Measurements from ENCODE around the gene ZNF516. TPM values are rescaled to one million over a fixed set of nuclear protein-coding genes. Genes with fewer than 3 reads are reported as not detected.
A peak's percentile ranks its signal among the peaks of the same experiment; 100 is the strongest.

ZNF516 gene
- total RNA-seq, 1 donor from 2014 or later = 28.0 TPM

DNA sequence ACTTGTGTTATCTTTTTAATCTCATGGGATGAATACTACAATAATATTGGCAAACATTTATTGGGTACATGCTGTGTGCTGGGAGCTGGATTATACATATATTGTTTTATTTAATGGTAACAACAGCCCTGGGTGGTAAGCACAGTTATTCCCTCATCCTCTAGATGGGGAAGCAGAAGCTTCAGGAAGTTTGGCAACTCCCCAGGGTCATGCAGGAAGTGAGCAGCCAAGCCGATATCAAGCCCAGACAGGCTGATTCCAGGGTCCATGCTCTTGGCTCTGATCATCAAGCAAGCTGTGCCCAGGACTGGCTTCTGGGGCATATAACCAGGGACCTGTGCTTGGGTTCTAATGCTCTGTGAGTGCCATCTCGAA lies 155.8 kb downstream of the ZNF516 start:
- TF ChIP-seq, protein P1, sequence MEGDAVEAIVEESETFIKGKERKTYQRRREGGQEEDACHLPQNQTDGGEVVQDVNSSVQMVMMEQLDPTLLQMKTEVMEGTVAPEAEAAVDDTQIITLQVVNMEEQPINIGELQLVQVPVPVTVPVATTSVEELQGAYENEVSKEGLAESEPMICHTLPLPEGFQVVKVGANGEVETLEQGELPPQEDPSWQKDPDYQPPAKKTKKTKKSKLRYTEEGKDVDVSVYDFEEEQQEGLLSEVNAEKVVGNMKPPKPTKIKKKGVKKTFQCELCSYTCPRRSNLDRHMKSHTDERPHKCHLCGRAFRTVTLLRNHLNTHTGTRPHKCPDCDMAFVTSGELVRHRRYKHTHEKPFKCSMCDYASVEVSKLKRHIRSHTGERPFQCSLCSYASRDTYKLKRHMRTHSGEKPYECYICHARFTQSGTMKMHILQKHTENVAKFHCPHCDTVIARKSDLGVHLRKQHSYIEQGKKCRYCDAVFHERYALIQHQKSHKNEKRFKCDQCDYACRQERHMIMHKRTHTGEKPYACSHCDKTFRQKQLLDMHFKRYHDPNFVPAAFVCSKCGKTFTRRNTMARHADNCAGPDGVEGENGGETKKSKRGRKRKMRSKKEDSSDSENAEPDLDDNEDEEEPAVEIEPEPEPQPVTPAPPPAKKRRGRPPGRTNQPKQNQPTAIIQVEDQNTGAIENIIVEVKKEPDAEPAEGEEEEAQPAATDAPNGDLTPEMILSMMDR (IDR thresholded peaks at IDR 0.05) = no peak
- Histone ChIP-seq H3K27me3 (no peaks in the 10 kb centered on the region), H3K27ac (no peak overlapping the region), H3K36me3 (no peaks in the 10 kb centered on the region), H3K9me3 (peaks cover 3% of the 10 kb centered on the region), H3K4me1 (no peaks in the 10 kb centered on the region), H3K4me3 (no peak overlapping the region)
- ATAC-seq = peak; percentile 43
- DNase-seq = no peak
- intact Hi-C loops (cut with DNase I) = no loop called here

DNA sequence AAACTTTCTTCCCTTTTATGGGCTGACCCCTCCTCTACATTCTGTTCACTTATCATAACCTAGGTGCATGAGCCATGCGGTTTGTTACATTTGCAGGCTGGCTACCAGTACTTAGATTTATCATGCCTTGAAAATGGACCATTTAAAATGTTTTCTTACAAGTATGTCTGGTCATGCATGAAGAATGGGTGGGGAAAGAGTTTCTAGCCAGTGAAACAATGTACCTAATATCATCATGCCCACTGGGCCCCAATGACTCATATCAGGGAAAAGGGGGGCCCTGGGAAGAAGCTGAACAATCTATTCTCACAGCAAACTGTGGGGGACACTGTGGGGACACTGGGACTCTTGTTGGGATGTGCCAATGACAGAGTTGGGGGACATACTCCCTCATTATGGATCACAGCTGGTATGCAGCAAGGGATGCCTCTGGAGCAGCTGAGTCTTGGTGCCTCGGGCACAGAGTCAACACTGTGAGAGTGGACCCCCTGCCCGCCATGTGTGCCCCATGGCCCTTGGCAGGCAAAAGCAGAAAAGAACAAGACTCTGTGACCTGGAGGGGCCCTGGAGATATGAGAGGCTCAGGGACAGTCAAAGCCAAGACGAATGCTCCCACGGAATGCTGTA lies 156.3 kb downstream of the ZNF516 start:
- H3K36me3 ChIP-seq = no peaks in the 10 kb centered on the region
- no peak for DNase-seq
- no peaks in the 10 kb centered on the region for H3K27me3 ChIP-seq
- intact Hi-C loops (cut with DNase I) = no loop called here
- peaks cover 3% of the 10 kb centered on the region for H3K9me3 ChIP-seq
- TF ChIP-seq, protein P1 (IDR thresholded peaks at IDR 0.05) = no peak
- H3K27ac ChIP-seq = no peak overlapping the region
- no peaks in the 10 kb centered on the region for H3K4me1 ChIP-seq
- no peak for ATAC-seq
- no peak overlapping the region for H3K4me3 ChIP-seq

DNA sequence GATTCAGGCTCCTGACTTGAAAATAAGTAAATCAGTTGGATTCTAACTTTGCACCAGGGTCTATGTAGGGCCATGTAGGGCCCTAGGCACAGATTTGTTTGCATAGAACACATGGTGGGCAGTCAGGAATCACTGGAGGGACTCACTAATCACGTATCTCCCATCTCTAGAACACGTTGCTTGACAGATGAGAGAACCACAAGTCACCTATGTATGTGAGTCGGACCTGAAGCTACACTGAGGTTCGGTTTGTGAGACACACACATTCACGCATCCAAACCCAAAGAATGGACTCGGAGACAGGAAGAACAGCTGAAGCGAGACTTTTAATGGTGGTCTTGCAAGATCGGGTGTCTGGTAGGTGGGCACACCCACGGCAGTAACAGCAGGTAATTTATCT lies 157.0 kb downstream of the ZNF516 start:
- H3K9me3 ChIP-seq = peaks cover 3% of the 10 kb centered on the region
- TF ChIP-seq, protein P1 (IDR thresholded peaks at IDR 0.05) = no peak
- H3K27ac ChIP-seq = no peak overlapping the region
- H3K27me3 ChIP-seq = no peaks in the 10 kb centered on the region
- no peak overlapping the region for H3K4me3 ChIP-seq
- intact Hi-C loops (cut with DNase I) = no loop called here
- H3K36me3 ChIP-seq = no peaks in the 10 kb centered on the region
- no peak for ATAC-seq
- DNase-seq = no peak
- no peaks in the 10 kb centered on the region for H3K4me1 ChIP-seq

DNA sequence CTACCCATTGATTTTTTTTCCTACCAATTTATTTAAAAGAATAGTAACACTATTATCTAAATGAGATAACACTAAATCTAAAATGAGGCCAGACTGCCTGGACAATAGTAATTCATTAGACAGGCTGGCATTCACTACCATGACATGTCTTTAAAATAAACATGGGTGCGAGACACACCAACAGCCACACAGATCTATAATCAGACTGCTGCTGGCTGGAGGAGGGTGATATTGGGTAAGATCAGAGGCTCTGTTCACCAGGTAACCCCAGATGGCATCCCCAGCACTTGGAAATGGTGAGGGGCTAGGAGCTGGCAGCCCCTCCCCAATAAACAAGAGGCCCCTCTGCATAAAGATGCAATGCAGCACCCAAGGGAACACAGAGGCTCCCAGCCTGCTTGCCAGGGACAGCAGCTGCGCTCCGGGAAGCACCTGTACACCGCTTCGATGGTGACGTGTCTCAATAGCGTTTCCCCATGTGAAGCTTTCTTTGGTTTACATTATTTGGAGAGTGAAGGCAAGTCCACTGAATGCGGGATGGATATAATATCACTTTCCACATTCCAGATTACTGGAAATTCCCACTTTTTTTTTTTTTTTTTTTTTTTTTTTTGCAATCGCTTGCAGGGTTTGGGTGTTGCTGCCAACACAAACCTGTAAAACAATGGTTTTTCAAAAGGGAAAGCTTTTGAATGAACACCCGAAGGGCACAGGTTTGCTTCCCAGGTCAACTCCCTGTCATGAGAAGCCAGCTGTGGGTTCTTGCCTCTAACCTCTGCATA lies 159.0 kb downstream of the ZNF516 start:
- no peaks in the 10 kb centered on the region for H3K27me3 ChIP-seq
- H3K4me1 ChIP-seq = no peaks in the 10 kb centered on the region
- H3K36me3 ChIP-seq = no peaks in the 10 kb centered on the region
- no peak overlapping the region for H3K27ac ChIP-seq
- intact Hi-C loops (cut with DNase I) = no loop called here
- peaks cover 3% of the 10 kb centered on the region for H3K9me3 ChIP-seq
- TF ChIP-seq, protein P1 (IDR thresholded peaks at IDR 0.05) = no peak
- DNase-seq (no peak), ATAC-seq (no peak)
- H3K4me3 ChIP-seq = no peak overlapping the region

DNA sequence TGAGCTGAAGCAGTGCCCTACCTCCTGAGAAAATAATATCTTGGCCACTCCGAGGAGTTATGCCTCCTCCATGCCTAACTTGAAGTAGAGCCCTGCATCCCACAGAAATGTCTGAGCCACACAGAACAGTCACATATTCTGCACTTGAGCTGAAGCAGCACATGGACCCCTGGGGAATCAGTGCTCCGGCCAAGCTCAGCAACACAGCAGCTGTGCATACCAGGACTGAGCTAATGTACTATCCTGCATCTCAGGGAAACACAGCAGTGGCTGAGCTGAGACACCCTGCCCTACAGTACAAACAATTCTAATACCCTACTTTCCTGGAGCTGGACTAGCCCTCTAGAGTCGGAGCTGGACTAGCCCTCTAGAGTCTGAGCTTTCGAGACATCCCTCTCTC lies 166.9 kb downstream of the ZNF516 start:
- H3K27me3 ChIP-seq = no peaks in the 10 kb centered on the region
- DNase-seq (no peak), ATAC-seq (no peak)
- H3K4me1 ChIP-seq = no peaks in the 10 kb centered on the region
- H3K36me3 ChIP-seq = no peaks in the 10 kb centered on the region
- no peak overlapping the region for H3K4me3 ChIP-seq
- no peak overlapping the region for H3K27ac ChIP-seq
- no peaks in the 10 kb centered on the region for H3K9me3 ChIP-seq
- TF ChIP-seq, protein P1 (IDR thresholded peaks at IDR 0.05) = no peak
- intact Hi-C loops (cut with DNase I) = no loop called here

Measured in upper lobe of right lung (tissue), 1 donor.